T-helper 1 cell treated with Interleukin-12 subunit alpha and Interleukin-12 subunit beta and Interleukin-4 antibody, amounts not matched to agents 30 μg/mL and 1 μg/mL, for 36 hours (primary cell): Measurements from ENCODE around the gene BCL2A1.
A peak's percentile ranks its signal among the peaks of the same experiment; 100 is the strongest.
"Not testable (repeated sequence)": the region's sequence is repeated elsewhere in the genome, so short reads cannot be mapped to it uniquely, and the experiment has no call there.

Source experiments
- H3K27ac Mint-ChIP-seq: one replicate; pipeline ENCODE4 v1.8.0; 2021; ENCODE audit warnings: mild to moderate bottlenecking, mixed read lengths
- H3K27me3 Mint-ChIP-seq: one replicate; pipeline ENCODE4 v1.8.0; 2021; ENCODE audit warnings: low read depth, mixed read lengths
- H3K36me3 Mint-ChIP-seq: one replicate; pipeline ENCODE4 v1.8.0; 2021; ENCODE audit warnings: low read depth, mixed read lengths
- H3K4me1 Mint-ChIP-seq: one replicate; pipeline ENCODE4 v1.8.0; 2021; ENCODE audit warnings: low read depth, mixed read lengths
- H3K4me3 Mint-ChIP-seq: one replicate; pipeline ENCODE4 v1.8.0; 2021; ENCODE audit warnings: mild to moderate bottlenecking, moderate library complexity, mixed read lengths
- H3K9me3 Mint-ChIP-seq: one replicate; pipeline ENCODE4 v1.8.0; 2021; ENCODE audit warnings: mixed read lengths

BCL2A1 gene

GRCh38 chr15:79970624-79971434, at the start of gene BCL2A1:
Gene BCL2A1 (minus strand): TSS chr15:79971196. CDS start chr15:79971119, 77 bp downstream.
- peak within 1 kb of the TSS; percentile 91 for H3K4me3 Mint-ChIP-seq
- H3K9me3 Mint-ChIP-seq = no peaks in the 10 kb centered on the region
- peaks cover 13% of the 10 kb centered on the region for H3K36me3 Mint-ChIP-seq
- H3K27ac Mint-ChIP-seq = peak within 1 kb of the TSS; percentile 93
- peaks cover 50% of the 10 kb centered on the region for H3K4me1 Mint-ChIP-seq
- H3K27me3 Mint-ChIP-seq = no peaks in the 10 kb centered on the region

GRCh38 chr15:80020731-80021130, 49.7 kb upstream of the BCL2A1 start:
- Mint-ChIP-seq H3K27ac (no peak overlapping the region), H3K27me3 (no peaks in the 10 kb centered on the region), H3K9me3 (peaks cover 7% of the 10 kb centered on the region), H3K4me3 (no peak overlapping the region), H3K4me1 (peaks cover 14% of the 10 kb centered on the region), H3K36me3 (peaks cover 4% of the 10 kb centered on the region)

GRCh38 chr15:80020149-80020548, 49.2 kb upstream of the BCL2A1 start:
- peaks cover 13% of the 10 kb centered on the region for H3K4me1 Mint-ChIP-seq
- not testable (repeated sequence) for H3K36me3 Mint-ChIP-seq, H3K4me3 Mint-ChIP-seq, H3K27me3 Mint-ChIP-seq, H3K9me3 Mint-ChIP-seq, H3K27ac Mint-ChIP-seq

- H3K27ac Mint-ChIP-seq = no peak overlapping the region
- peaks cover 13% of the 10 kb centered on the region for H3K4me1 Mint-ChIP-seq
- H3K4me3 Mint-ChIP-seq = no peak overlapping the region
- H3K27me3 Mint-ChIP-seq = no peaks in the 10 kb centered on the region
- peaks cover 7% of the 10 kb centered on the region for H3K9me3 Mint-ChIP-seq
- H3K36me3 Mint-ChIP-seq = peaks cover 4% of the 10 kb centered on the region
These were observed 48.3 kb upstream of the BCL2A1 start for GRCh38 chr15:80019168-80019745.

- not testable (repeated sequence) for H3K4me3 Mint-ChIP-seq, H3K27me3 Mint-ChIP-seq, H3K9me3 Mint-ChIP-seq, H3K36me3 Mint-ChIP-seq, H3K4me1 Mint-ChIP-seq, H3K27ac Mint-ChIP-seq
These were observed 46.1 kb upstream of the BCL2A1 start for GRCh38 chr15:80017139-80017538.

GRCh38 chr15:80016506-80016905, 45.5 kb upstream of the BCL2A1 start:
- not testable (repeated sequence) for H3K4me3 Mint-ChIP-seq, H3K9me3 Mint-ChIP-seq, H3K4me1 Mint-ChIP-seq, H3K27me3 Mint-ChIP-seq, H3K36me3 Mint-ChIP-seq, H3K27ac Mint-ChIP-seq

GRCh38 chr15:80015156-80015555, 44.2 kb upstream of the BCL2A1 start:
- Mint-ChIP-seq H3K4me3 (no peak overlapping the region), H3K4me1 (peaks cover 4% of the 10 kb centered on the region), H3K36me3 (no peaks in the 10 kb centered on the region), H3K27me3 (no peaks in the 10 kb centered on the region), H3K27ac (no peak overlapping the region), H3K9me3 (no peaks in the 10 kb centered on the region)

GRCh38 chr15:80014186-80014585, 43.2 kb upstream of the BCL2A1 start:
- H3K27ac Mint-ChIP-seq, H3K36me3 Mint-ChIP-seq, H3K4me1 Mint-ChIP-seq, H3K4me3 Mint-ChIP-seq, H3K27me3 Mint-ChIP-seq, H3K9me3 Mint-ChIP-seq: not testable (repeated sequence)

- Mint-ChIP-seq H3K27ac (no peak overlapping the region), H3K36me3 (no peaks in the 10 kb centered on the region), H3K4me3 (no peak overlapping the region), H3K27me3 (no peaks in the 10 kb centered on the region), H3K4me1 (peaks cover 2% of the 10 kb centered on the region), H3K9me3 (no peaks in the 10 kb centered on the region)
These were observed 41.2 kb upstream of the BCL2A1 start for GRCh38 chr15:80012060-80012726.

- H3K9me3 Mint-ChIP-seq = no peaks in the 10 kb centered on the region
- no peak overlapping the region for H3K27ac Mint-ChIP-seq
- H3K36me3 Mint-ChIP-seq = no peaks in the 10 kb centered on the region
- no peaks in the 10 kb centered on the region for H3K27me3 Mint-ChIP-seq
- H3K4me1 Mint-ChIP-seq = peaks cover 2% of the 10 kb centered on the region
- no peak overlapping the region for H3K4me3 Mint-ChIP-seq
These were observed 40.6 kb upstream of the BCL2A1 start for GRCh38 chr15:80011596-80011995.

GRCh38 chr15:80011041-80011523, 40.1 kb upstream of the BCL2A1 start:
- H3K36me3 Mint-ChIP-seq, H3K4me3 Mint-ChIP-seq, H3K4me1 Mint-ChIP-seq, H3K27ac Mint-ChIP-seq, H3K9me3 Mint-ChIP-seq, H3K27me3 Mint-ChIP-seq: not testable (repeated sequence)

GRCh38 chr15:80010131-80010673, 39.2 kb upstream of the BCL2A1 start:
- Mint-ChIP-seq H3K4me1 (peaks cover 2% of the 10 kb centered on the region), H3K27ac (no peak overlapping the region), H3K36me3 (no peaks in the 10 kb centered on the region), H3K27me3 (no peaks in the 10 kb centered on the region), H3K4me3 (no peak overlapping the region), H3K9me3 (no peaks in the 10 kb centered on the region)

- H3K4me1 Mint-ChIP-seq = peaks cover 2% of the 10 kb centered on the region
- H3K4me3 Mint-ChIP-seq = no peak overlapping the region
- no peaks in the 10 kb centered on the region for H3K9me3 Mint-ChIP-seq
- no peaks in the 10 kb centered on the region for H3K36me3 Mint-ChIP-seq
- H3K27ac Mint-ChIP-seq = no peak overlapping the region
- H3K27me3 Mint-ChIP-seq = no peaks in the 10 kb centered on the region
These were observed 36.5 kb upstream of the BCL2A1 start for GRCh38 chr15:80007532-80007931.

GRCh38 chr15:80006946-80007345, 36.0 kb upstream of the BCL2A1 start:
- Mint-ChIP-seq H3K36me3 (no peaks in the 10 kb centered on the region), H3K27ac (no peak overlapping the region), H3K27me3 (no peaks in the 10 kb centered on the region), H3K4me3 (no peak overlapping the region), H3K9me3 (no peaks in the 10 kb centered on the region), H3K4me1 (peaks cover 4% of the 10 kb centered on the region)
